HCT116 (cell line): ENCODE measurements around the gene INKA2. TPM values are rescaled to one million over a fixed set of nuclear protein-coding genes. Genes with fewer than 3 reads are reported as not detected.

ENCODE experiments used
- ATAC-seq: fragments of 200-7000 bp; cut with Tn5 transposase; 2 replicates; pipeline ENCODE4 v1.9.1; 2020; ENCODE audit warnings: mild to moderate bottlenecking, moderate library complexity
- BruUV-seq: library from RNA; stranded (reverse); fragments of 400-500 nt; replicated peaks from 2 replicates; lab custom pipeline; 2021; lab: Mats Ljungman, UMichigan
- CTCF ChIA-PET: fragments of 300-600 bp; sonication (Branson Sonifier 250); formaldehyde crosslinking; loops from one replicate; lab custom pipeline; 2021; ENCODE audit warnings: antibody characterized with exemption; lab: Charles Lee
- POLR2A ChIA-PET: fragments of 300-600, 350-600 bp; sonication (Branson Sonifier 250); formaldehyde crosslinking; loops from one replicate; lab custom pipeline; 2021; ENCODE audit warnings: antibody characterized with exemption; lab: Charles Lee
- RAD21 ChIA-PET, 2 experiments: fragments of 300-600 bp; sonication (Branson Sonifier 250); formaldehyde crosslinking; loops; one replicate each; lab custom pipeline; 2023; ENCODE audit warnings: low total read pairs in 2 of 2; ENCODE audit not compliant: uncharacterized antibody in 2 of 2, unreplicated experiment in 2 of 2, low non-redundant PET in 1 of 2; lab: Charles Lee
- DNase-seq: peaks from one replicate; pipeline ENCODE4 v3.0.0-alpha.2; 2010; ENCODE audit warnings: low read depth, low spot score
- H2AFZ ChIP-seq: fragments of 200-600 bp; shearing (Covaris generic), sonication (generic); 2 replicates; pipeline ENCODE4 v1.6.1; 2017; ENCODE audit warnings: low read depth, mixed run types, mixed read lengths, antibody characterized with exemption, low read length; ENCODE audit not compliant: poor library complexity, severe bottlenecking
- H3K27ac ChIP-seq: 2 replicates; pipeline ENCODE4 v1.5.1; 2012; ENCODE audit warnings: low read depth, low read length
- H3K27me3 ChIP-seq: fragments of 200-600 bp; sonication (generic); 2 replicates; pipeline ENCODE4 v1.6.1; 2016; ENCODE audit warnings: mixed run types, low read length, mixed read lengths; ENCODE audit not compliant: insufficient read depth
- H3K36me3 ChIP-seq, 2 experiments: fragments of 200-500 bp in 1 of 2; fragments of 200-600 bp in 1 of 2; sonication (Bioruptor generic) in 1 of 2; sonication (generic) in 1 of 2; 2 replicates each; pipeline versions ENCODE4 v1.5.1 to v1.6.1; 2014 to 2016; ENCODE audit warnings: low read length in 2 of 2, inconsistent platforms in 1 of 2, mixed read lengths in 1 of 2, mixed run types in 1 of 2; ENCODE audit not compliant: insufficient read depth in 2 of 2, control insufficient read depth in 1 of 2
- H3K4me1 ChIP-seq, 2 experiments: fragments of 200-600 bp in 1 of 2; sonication (generic) in 1 of 2; 2 replicates each; pipeline versions ENCODE4 v1.5.1 to v1.6.1; 2012 to 2017; ENCODE audit warnings: low read length in 2 of 2, inconsistent platforms in 1 of 2, mild to moderate bottlenecking in 1 of 2, mixed read lengths in 1 of 2, mixed run types in 1 of 2, moderate library complexity in 1 of 2; ENCODE audit not compliant: insufficient read depth in 2 of 2, control insufficient read depth in 1 of 2
- H3K4me2 ChIP-seq: fragments of 200-600 bp; sonication (generic); 2 replicates; pipeline ENCODE4 v1.6.1; 2017; ENCODE audit warnings: mixed run types, low read length, mixed read lengths
- H3K4me3 ChIP-seq, 2 experiments: fragments of 200-600 bp in 1 of 2; sonication (generic) in 1 of 2; replicated peaks in 1 of 2; 2 replicates each; pipeline ENCODE4 v1.5.1; 2011 to 2016; ENCODE audit warnings: low read length in 2 of 2, control low read depth in 1 of 2, low read depth in 1 of 2, mild to moderate bottlenecking in 1 of 2, mixed read lengths in 1 of 2, mixed run types in 1 of 2
- H3K79me2 ChIP-seq: fragments of 200-600 bp; sonication (generic); 2 replicates; pipeline ENCODE4 v1.6.1; 2017; ENCODE audit warnings: mild to moderate bottlenecking, mixed run types, low read length, moderate library complexity, mixed read lengths; ENCODE audit not compliant: insufficient read depth
- H3K9ac ChIP-seq: fragments of 200-600 bp; sonication (generic); 2 replicates; pipeline ENCODE4 v1.6.1; 2016; ENCODE audit warnings: low read length, mixed read lengths
- H3K9me2 ChIP-seq: fragments of 200-600 bp; sonication (generic), shearing (Covaris generic); 2 replicates; pipeline ENCODE4 v1.6.1; 2017; ENCODE audit warnings: mixed run types, mild to moderate bottlenecking, moderate library complexity; ENCODE audit not compliant: insufficient read depth
- H3K9me3 ChIP-seq, 2 experiments: fragments of 200-500 bp in 1 of 2; fragments of 200-600 bp in 1 of 2; sonication (Bioruptor generic) in 1 of 2; sonication (generic) in 1 of 2; 2 replicates each; pipeline ENCODE4 v1.6.1; 2014 to 2017; ENCODE audit warnings: low read length in 2 of 2, mixed read lengths in 2 of 2, inconsistent platforms in 1 of 2, low read depth in 1 of 2, mild to moderate bottlenecking in 1 of 2, mixed run types in 1 of 2, moderate library complexity in 1 of 2; ENCODE audit not compliant: control insufficient read depth in 1 of 2, insufficient read depth in 1 of 2
- H4K20me1 ChIP-seq: fragments of 200-600 bp; sonication (generic), shearing (Covaris generic); 2 replicates; pipeline ENCODE4 v1.6.1; 2017; ENCODE audit warnings: mixed run types, mild to moderate bottlenecking, moderate library complexity; ENCODE audit not compliant: insufficient read depth
- ATF3 ChIP-seq: IDR thresholded peaks from 2 replicates; pipeline ENCODE4 v1.6.1; 2012
- CBX3 ChIP-seq: IDR thresholded peaks from 2 replicates; pipeline ENCODE4 v1.6.1; 2012; ENCODE audit warnings: low read depth
- CEBPB ChIP-seq: IDR thresholded peaks from 2 replicates; pipeline ENCODE4 v1.6.1; 2012; ENCODE audit warnings: low read depth
- CTCF ChIP-seq, 3 experiments: fragments of 200-600 bp in 1 of 3; sonication (generic) in 1 of 3; IDR thresholded peaks in 2 of 3; conservative IDR thresholded peaks in 1 of 3; 2 replicates each; pipeline ENCODE4 v1.5.1; 2012 to 2017; ENCODE audit warnings: low read depth in 2 of 3, low read length in 2 of 3, antibody characterized with exemption in 1 of 3, borderline replicate concordance in 1 of 3, control low read depth in 1 of 3, mild to moderate bottlenecking in 1 of 3, mixed read lengths in 1 of 3, mixed run types in 1 of 3, moderate library complexity in 1 of 3; ENCODE audit not compliant: insufficient read depth in 1 of 3
- EGR1 ChIP-seq: IDR thresholded peaks from 2 replicates; pipeline ENCODE4 v1.6.1; 2012; ENCODE audit warnings: low read depth
- ELF1 ChIP-seq: IDR thresholded peaks from 2 replicates; pipeline ENCODE4 v1.6.1; 2012; ENCODE audit warnings: low read depth, borderline replicate concordance
- FOSL1 ChIP-seq: IDR thresholded peaks from 2 replicates; pipeline ENCODE4 v1.6.1; 2012; ENCODE audit warnings: low read depth
- JUND ChIP-seq: IDR thresholded peaks from 2 replicates; pipeline ENCODE4 v1.6.1; 2012
- POLR2A ChIP-seq: IDR thresholded peaks from 2 replicates; pipeline ENCODE4 v1.7.0; 2011; ENCODE audit warnings: borderline replicate concordance; ENCODE audit not compliant: insufficient read depth, insufficient read length; ENCODE audit errors: extremely low read depth
- SIN3A ChIP-seq: IDR thresholded peaks from 2 replicates; pipeline ENCODE4 v1.6.1; 2012; ENCODE audit warnings: low read depth
- SP1 ChIP-seq: IDR thresholded peaks from 2 replicates; pipeline ENCODE4 v1.6.1; 2012; ENCODE audit warnings: low read depth
- YY1 ChIP-seq: IDR thresholded peaks from 2 replicates; pipeline ENCODE4 v1.6.1; 2011; ENCODE audit warnings: low read length, low read depth, moderate library complexity, mild to moderate bottlenecking; ENCODE audit not compliant: insufficient replicate concordance; ENCODE audit errors: extremely low read depth
- ZBTB33 ChIP-seq: IDR thresholded peaks from 2 replicates; pipeline ENCODE4 v1.6.1; 2011; ENCODE audit warnings: mild to moderate bottlenecking, low read length, moderate library complexity; ENCODE audit not compliant: insufficient replicate concordance; ENCODE audit errors: extremely low read depth
- ZFX ChIP-seq: fragments of 450-650 bp; IDR thresholded peaks from 2 replicates; pipeline ENCODE4 v1.6.1; 2017
- intact Hi-C: fragments of 100-400 bp; cut with micrococcal nuclease; formaldehyde crosslinking; loops from 2 replicates; pipeline ENCODE4 v1.10.0; 2022
- total RNA-seq: library from RNA; stranded (reverse); gene quantifications from one replicate; pipeline ENCODE4 v1.2.1, GENCODE V29; 2021; ENCODE audit not compliant: unreplicated experiment
- TF ChIP-seq, protein P1 (sequence below): IDR thresholded peaks from 2 replicates; pipeline ENCODE4 v1.6.1; 2012; ENCODE audit warnings: low read depth

INKA2 gene
- total RNA-seq, 1 experiment from 2014 or later, result 4.0 TPM

- no peak overlapping the region for H3K4me2 ChIP-seq
- no peaks in the 10 kb centered on the region for H3K36me3 ChIP-seq
- H3K9ac ChIP-seq, result no peak overlapping the region
- no peak overlapping the region for H2AFZ ChIP-seq
- no peaks in the 10 kb centered on the region for H3K27me3 ChIP-seq
- ChIA-PET RAD21 (no interaction called here), CTCF (no interaction called here), POLR2A (no interaction called here)
- H3K4me3 ChIP-seq, result no peak overlapping the region
- H3K27ac ChIP-seq, result no peak overlapping the region
- ATAC-seq (no peak), DNase-seq (no peak)
- intact Hi-C loops, result no loop called here
- H4K20me1 ChIP-seq, result no peaks in the 10 kb centered on the region
- TF ChIP-seq CTCF (IDR thresholded peaks at IDR 0.05 in 2 of 3, conservative IDR thresholded peaks at IDR 0.05 in 1 of 3; ENCODE audit: borderline replicate concordance in 1 of 3, insufficient read depth in 1 of 3, low read depth in 2 of 3, low read length in 2 of 3), result no peak
- TF ChIP-seq CBX3, result no peak
- no peak for TF ChIP-seq ZFX
- no peaks in the 10 kb centered on the region for H3K9me2 ChIP-seq
- peaks cover 9 to 16% of the 10 kb centered on the region in 2 experiments; a peak in 3 of 4 replicates for H3K4me1 ChIP-seq
- BruUV-seq, result no TSS peak
- H3K79me2 ChIP-seq, result no peaks in the 10 kb centered on the region
- H3K9me3 ChIP-seq, result no peaks in the 10 kb centered on the region
These were observed 4.8 kb downstream of the INKA2 start for GRCh38 chr1:111734426-111734825.

DNA sequence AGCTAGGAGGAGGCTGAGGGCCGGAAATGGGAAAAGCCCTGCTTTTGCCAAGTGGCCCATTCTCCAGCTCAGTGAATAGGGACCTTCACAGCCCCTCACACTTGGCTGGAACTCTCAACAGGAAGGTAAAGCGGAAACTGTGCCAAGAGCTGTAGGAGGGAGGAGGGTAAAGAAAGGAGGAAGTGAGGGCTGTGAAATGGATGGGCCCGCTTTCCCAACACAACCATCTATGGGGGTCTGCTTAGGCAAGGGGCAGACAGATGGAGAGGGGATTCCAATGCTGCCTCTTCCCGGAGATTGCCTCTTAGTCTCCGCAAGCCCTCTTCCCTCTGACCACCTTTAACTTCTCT lies 5.2 kb downstream of the INKA2 start:
- Histone ChIP-seq H3K4me2 (no peak overlapping the region), H2AFZ (no peak overlapping the region), H3K9ac (no peak overlapping the region), H3K36me3 (no peaks in the 10 kb centered on the region), H3K27ac (no peak overlapping the region), H3K9me3 (no peaks in the 10 kb centered on the region), H3K4me1 (peaks cover 9 to 15% of the 10 kb centered on the region in 2 experiments; a peak in 3 of 4 replicates), H3K79me2 (no peaks in the 10 kb centered on the region), H3K9me2 (no peaks in the 10 kb centered on the region), H3K27me3 (no peaks in the 10 kb centered on the region), H4K20me1 (no peaks in the 10 kb centered on the region), H3K4me3 (no peak overlapping the region)
- CTCF ChIA-PET, result no interaction called here
- POLR2A ChIA-PET, result no interaction called here
- intact Hi-C loops, result no loop called here
- ATAC-seq (no peak), DNase-seq (no peak)
- RAD21 ChIA-PET, result no interaction called here
- BruUV-seq, result no TSS peak
- TF ChIP-seq CEBPB (no peak), SP1 (no peak), ZBTB33 (no peak), POLR2A (no peak), ATF3 (no peak), ELF1 (no peak), SIN3A (no peak), EGR1 (no peak), FOSL1 (no peak), JUND (no peak), YY1 (no peak)
- TF ChIP-seq, protein P1, sequence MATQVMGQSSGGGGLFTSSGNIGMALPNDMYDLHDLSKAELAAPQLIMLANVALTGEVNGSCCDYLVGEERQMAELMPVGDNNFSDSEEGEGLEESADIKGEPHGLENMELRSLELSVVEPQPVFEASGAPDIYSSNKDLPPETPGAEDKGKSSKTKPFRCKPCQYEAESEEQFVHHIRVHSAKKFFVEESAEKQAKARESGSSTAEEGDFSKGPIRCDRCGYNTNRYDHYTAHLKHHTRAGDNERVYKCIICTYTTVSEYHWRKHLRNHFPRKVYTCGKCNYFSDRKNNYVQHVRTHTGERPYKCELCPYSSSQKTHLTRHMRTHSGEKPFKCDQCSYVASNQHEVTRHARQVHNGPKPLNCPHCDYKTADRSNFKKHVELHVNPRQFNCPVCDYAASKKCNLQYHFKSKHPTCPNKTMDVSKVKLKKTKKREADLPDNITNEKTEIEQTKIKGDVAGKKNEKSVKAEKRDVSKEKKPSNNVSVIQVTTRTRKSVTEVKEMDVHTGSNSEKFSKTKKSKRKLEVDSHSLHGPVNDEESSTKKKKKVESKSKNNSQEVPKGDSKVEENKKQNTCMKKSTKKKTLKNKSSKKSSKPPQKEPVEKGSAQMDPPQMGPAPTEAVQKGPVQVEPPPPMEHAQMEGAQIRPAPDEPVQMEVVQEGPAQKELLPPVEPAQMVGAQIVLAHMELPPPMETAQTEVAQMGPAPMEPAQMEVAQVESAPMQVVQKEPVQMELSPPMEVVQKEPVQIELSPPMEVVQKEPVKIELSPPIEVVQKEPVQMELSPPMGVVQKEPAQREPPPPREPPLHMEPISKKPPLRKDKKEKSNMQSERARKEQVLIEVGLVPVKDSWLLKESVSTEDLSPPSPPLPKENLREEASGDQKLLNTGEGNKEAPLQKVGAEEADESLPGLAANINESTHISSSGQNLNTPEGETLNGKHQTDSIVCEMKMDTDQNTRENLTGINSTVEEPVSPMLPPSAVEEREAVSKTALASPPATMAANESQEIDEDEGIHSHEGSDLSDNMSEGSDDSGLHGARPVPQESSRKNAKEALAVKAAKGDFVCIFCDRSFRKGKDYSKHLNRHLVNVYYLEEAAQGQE, result no peak
